K562 (cell line): Measurements from ENCODE around the gene ATP5PB. TPM values are rescaled to one million over a fixed set of nuclear protein-coding genes. Genes with fewer than 3 reads are reported as not detected.

Experiments used
- BRF2 ChIP-seq: IDR thresholded peaks from 3 replicates; pipeline ENCODE4 v1.6.1; 2011; ENCODE audit warnings: borderline replicate concordance, mild to moderate bottlenecking; ENCODE audit not compliant: insufficient read length, insufficient read depth
- CC2D1A ChIP-seq: fragments of 450-650 bp; IDR thresholded peaks from 2 replicates; pipeline ENCODE4 v1.6.1; 2017; ENCODE audit warnings: mild to moderate bottlenecking
- CEBPG ChIP-seq, 3 experiments: fragments of 200-800 bp in 1 of 3; sonication (Bioruptor generic) in 1 of 3; sonication (generic) in 1 of 3; formaldehyde crosslinking in 1 of 3; IDR thresholded peaks in 2 of 3; conservative IDR thresholded peaks in 1 of 3; 2 replicates each; pipeline versions ENCODE4 v1.6.1 to v1.8.0; 2016 to 2022; ENCODE audit warnings: missing compliant biosample characterization in 2 of 3, missing genetic modification characterization in 2 of 3, mild to moderate bottlenecking in 1 of 3, missing genetic modification reagents in 1 of 3
- CEBPZ ChIP-seq: fragments of 150-350 bp; IDR thresholded peaks from 2 replicates; pipeline ENCODE4 v1.6.1; 2014; ENCODE audit warnings: low read depth, mild to moderate bottlenecking, low read length, borderline replicate concordance
- HCFC1 ChIP-seq: IDR thresholded peaks from 2 replicates; pipeline ENCODE4 v1.6.1; 2012; ENCODE audit warnings: low read depth, low read length, improper control_type of control experiment
- HDAC3 ChIP-seq: fragments of 450-650 bp; IDR thresholded peaks from 2 replicates; pipeline ENCODE4 v1.6.1; 2018; ENCODE audit warnings: borderline replicate concordance, mild to moderate bottlenecking, moderate library complexity; ENCODE audit not compliant: partially characterized antibody
- SRF ChIP-seq, 2 experiments: fragments of 250-450, 450-650 bp in 1 of 2; sonication (Bioruptor Pico) in 1 of 2; sonication (generic) in 1 of 2; formaldehyde crosslinking; IDR thresholded peaks; 2 replicates each; pipeline versions ENCODE4 v1.5.0 to v1.5.1; 2020 to 2022; ENCODE audit warnings: mild to moderate bottlenecking in 1 of 2, missing genetic modification reagents in 1 of 2
- ZBTB1 ChIP-seq: sonication (generic); formaldehyde crosslinking; IDR thresholded peaks from 2 replicates; pipeline ENCODE4 v1.8.1; 2023; ENCODE audit warnings: missing genetic modification reagents, low read depth, mild to moderate bottlenecking, borderline replicate concordance
- ZNF124 ChIP-seq: sonication (generic); formaldehyde crosslinking; IDR thresholded peaks from 2 replicates; pipeline ENCODE4 v1.8.1; 2022; ENCODE audit warnings: missing genetic modification reagents
- polyA plus RNA-seq, 8 experiments: library from polyadenylated mRNA; depleted of rRNA in 4 of 8; stranded (reverse) in 5 of 8; unstranded in 3 of 8; fragments of >200 nt; fragmentation: Nextera tagmentation in 2 of 8; fragmentation: Illumina TruSeq in 1 of 8; extraction: Ambion mirVana in 2 of 8; extraction: Trizol in 1 of 8; gene quantifications; 2 replicates each; pipeline versions ENCODE4 v1.2.1 to v1.2.3, GENCODE V29; 2011 to 2014; ENCODE audit warnings: inconsistent platforms in 1 of 8, missing spikeins in 1 of 8
- total RNA-seq, 7 experiments: library from RNA; depleted of rRNA in 6 of 7; stranded (reverse); fragments of >200 nt in 6 of 7; fragmentation: Illumina TruSeq in 2 of 7; extraction: Trizol in 2 of 7; gene quantifications; 2 replicates each; pipeline versions ENCODE4 v1.2.1 to v1.2.3, GENCODE V29; 2011 to 2021; ENCODE audit warnings: low replicate concordance in 1 of 7

The ATP5PB gene
- total and polyA plus RNA-seq, 9 of the 15 experiments (the other 6 are each of a cell fraction or from before 2014, with no cell fraction given): 651 to 2,735 (median 1,061) TPM

GRCh38 chr1:111415461-111415860 is 33.8 kb upstream of the ATP5PB start (continued):
- TF ChIP-seq CEBPZ (no peak), CC2D1A (no peak), SRF (CRISPR knock-in tag; IDR thresholded peaks at IDR 0.05) (no peak), HDAC3 (no peak), HCFC1 (no peak), ZNF124 (CRISPR knock-in tag) (no peak), BRF2 (no peak), CEBPG (CRISPR knock-in tag; IDR thresholded peaks at IDR 0.05) (0 out of 2 replicates have a peak, but pooled peaks have one; percentile 32), CEBPG (tag; conservative IDR thresholded peaks at IDR 0.05 in 1 of 2, IDR thresholded peaks at IDR 0.05 in 1 of 2) (peak; percentile 26 to 54; a peak in 1 of 4 replicates), ZBTB1 (CRISPR knock-in tag) (no peak)
- TF ChIP-seq, all 486 proteins: peak for 4
